ENCODE data around the gene RIOK2.

RIOK2 gene

DNA sequence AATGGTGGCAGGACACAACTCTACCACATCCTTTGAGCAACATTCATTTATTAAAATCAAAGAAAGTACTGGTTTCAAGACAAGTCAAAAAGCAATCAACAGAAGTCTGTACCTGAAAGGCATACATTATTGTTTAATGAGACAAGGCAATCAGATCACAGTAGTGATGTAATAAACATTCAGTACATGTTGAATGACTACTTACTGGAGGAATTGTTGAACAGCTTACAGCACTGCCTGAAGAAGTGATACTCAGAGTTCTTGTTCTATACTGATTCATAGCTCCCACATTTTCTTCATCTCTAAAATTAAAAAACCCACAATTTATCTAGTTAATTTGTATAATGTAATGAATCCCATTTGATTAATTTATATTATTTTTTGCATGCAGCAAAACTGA, 18.2 kb downstream of the RIOK2 start:
- H3K27ac ChIP-seq (ENCODE audit: low read length) = no peak overlapping the region
- H3K9me3 ChIP-seq (ENCODE audit: insufficient read depth, low read depth, low read length) = no peaks in the 10 kb centered on the region
- no peak overlapping the region for H3K4me3 ChIP-seq (ENCODE audit: low read length)
- no peaks in the 10 kb centered on the region for H3K4me1 ChIP-seq (ENCODE audit: insufficient read depth, low read length)
- no peak overlapping the region for H3K9ac ChIP-seq (ENCODE audit: low read depth, low read length)
- H3K36me3 ChIP-seq (ENCODE audit: insufficient read depth, low read depth, low read length) = peaks cover 93% of the 10 kb centered on the region
- no peaks in the 10 kb centered on the region for H3K27me3 ChIP-seq (ENCODE audit: insufficient read depth, low read length)

- H3K36me3 ChIP-seq (ENCODE audit: insufficient read depth, low read depth, low read length) = peaks cover 84% of the 10 kb centered on the region
These were observed 19.2 kb downstream of the RIOK2 start for GRCh38 chr5:97163790-97164285.

DNA sequence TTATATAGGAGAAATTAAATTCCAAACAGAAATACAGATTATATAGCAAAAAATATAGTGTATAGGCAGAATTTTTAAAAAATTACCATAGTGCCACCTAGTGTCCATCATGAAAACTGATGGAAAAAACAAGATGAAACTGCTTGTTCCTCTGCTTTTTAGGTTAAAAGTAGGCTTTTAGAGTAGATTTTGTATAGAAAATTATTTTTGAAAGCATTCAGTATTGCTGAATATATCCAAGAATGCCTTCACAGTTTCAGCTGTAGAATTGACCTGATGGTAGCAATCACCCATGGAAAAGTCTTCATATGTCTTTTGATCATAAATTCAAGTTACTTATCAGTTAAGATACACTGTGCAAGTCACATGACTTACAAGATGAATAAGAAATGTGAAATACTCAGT, 19.7 kb downstream of the RIOK2 start:
- no peak overlapping the region for H3K4me3 ChIP-seq (ENCODE audit: low read length)
- no peaks in the 10 kb centered on the region for H3K9me3 ChIP-seq (ENCODE audit: insufficient read depth, low read depth, low read length)
- no peaks in the 10 kb centered on the region for H3K4me1 ChIP-seq (ENCODE audit: insufficient read depth, low read length)
- H3K9ac ChIP-seq (ENCODE audit: low read depth, low read length) = no peak overlapping the region
- no peaks in the 10 kb centered on the region for H3K27me3 ChIP-seq (ENCODE audit: insufficient read depth, low read length)
- no peak overlapping the region for H3K27ac ChIP-seq (ENCODE audit: low read length)
- H3K36me3 ChIP-seq (ENCODE audit: insufficient read depth, low read depth, low read length) = peaks cover 80% of the 10 kb centered on the region

More at GRCh38 chr5:97163790-97164285, 19.2 kb downstream of the RIOK2 start:
- Histone ChIP-seq H3K27me3 (ENCODE audit: insufficient read depth, low read length) (no peaks in the 10 kb centered on the region), H3K27ac (ENCODE audit: low read length) (no peak overlapping the region), H3K4me3 (ENCODE audit: low read length) (no peak overlapping the region), H3K9ac (ENCODE audit: low read depth, low read length) (no peak overlapping the region), H3K4me1 (ENCODE audit: insufficient read depth, low read length) (no peaks in the 10 kb centered on the region), H3K9me3 (ENCODE audit: insufficient read depth, low read depth, low read length) (no peaks in the 10 kb centered on the region)

DNA sequence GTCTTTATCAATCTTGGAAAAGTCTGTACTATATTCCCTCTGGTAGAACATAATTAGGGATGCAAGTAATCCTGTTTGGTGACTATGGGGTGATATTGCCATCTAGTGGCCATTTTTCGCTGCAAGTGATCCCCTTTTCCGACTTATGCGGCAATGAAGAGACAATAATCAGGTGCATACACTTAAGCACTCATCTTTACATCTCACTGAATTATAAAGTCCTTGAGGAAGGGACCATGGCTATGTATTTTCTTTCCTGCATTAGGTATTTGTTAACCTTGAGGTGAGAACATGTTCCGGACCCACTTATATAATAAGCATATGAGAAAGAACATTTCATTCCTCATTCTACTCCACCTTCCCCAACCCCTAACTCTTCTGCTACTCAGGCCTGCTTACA, 21.0 kb downstream of the RIOK2 start:
- Histone ChIP-seq H3K27me3 (ENCODE audit: insufficient read depth, low read length) (no peaks in the 10 kb centered on the region), H3K36me3 (ENCODE audit: insufficient read depth, low read depth, low read length) (peaks cover 66% of the 10 kb centered on the region), H3K4me1 (ENCODE audit: insufficient read depth, low read length) (no peaks in the 10 kb centered on the region), H3K27ac (ENCODE audit: low read length) (no peak overlapping the region), H3K9ac (ENCODE audit: low read depth, low read length) (no peak overlapping the region), H3K9me3 (ENCODE audit: insufficient read depth, low read depth, low read length) (no peaks in the 10 kb centered on the region), H3K4me3 (ENCODE audit: low read length) (no peak overlapping the region)

DNA sequence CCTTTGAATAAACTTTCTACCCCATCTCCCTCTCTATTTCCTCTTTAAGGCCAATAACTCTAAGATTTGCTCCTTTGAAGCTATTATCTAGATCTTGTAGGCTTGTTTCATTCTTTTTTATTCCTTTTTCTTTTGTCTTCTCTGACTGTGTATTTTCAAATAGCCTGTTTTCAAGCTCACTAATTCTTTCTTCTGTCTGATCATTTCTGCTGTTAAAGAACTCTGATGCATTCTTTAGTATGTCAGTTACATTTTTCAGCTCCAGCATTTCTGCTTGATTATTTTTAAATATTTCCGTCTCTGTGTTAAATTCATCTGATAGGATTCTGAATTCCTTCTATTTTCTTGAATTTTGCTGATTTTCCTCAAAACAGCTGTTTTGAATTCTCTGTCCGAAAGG, 25.4 kb downstream of the RIOK2 start:
- no peak overlapping the region for H3K9ac ChIP-seq (ENCODE audit: low read depth, low read length)
- no peak overlapping the region for H3K4me3 ChIP-seq (ENCODE audit: low read length)
- no peaks in the 10 kb centered on the region for H3K9me3 ChIP-seq (ENCODE audit: insufficient read depth, low read depth, low read length)
- no peaks in the 10 kb centered on the region for H3K4me1 ChIP-seq (ENCODE audit: insufficient read depth, low read length)
- no peak overlapping the region for H3K27ac ChIP-seq (ENCODE audit: low read length)
- peaks cover 28% of the 10 kb centered on the region for H3K36me3 ChIP-seq (ENCODE audit: insufficient read depth, low read depth, low read length)
- H3K27me3 ChIP-seq (ENCODE audit: insufficient read depth, low read length) = no peaks in the 10 kb centered on the region

- no peak overlapping the region for H3K4me3 ChIP-seq (ENCODE audit: low read length)
- H3K4me1 ChIP-seq (ENCODE audit: insufficient read depth, low read length) = no peaks in the 10 kb centered on the region
- H3K9me3 ChIP-seq (ENCODE audit: insufficient read depth, low read depth, low read length) = no peaks in the 10 kb centered on the region
- no peaks in the 10 kb centered on the region for H3K36me3 ChIP-seq (ENCODE audit: insufficient read depth, low read depth, low read length)
- no peak overlapping the region for H3K27ac ChIP-seq (ENCODE audit: low read length)
- no peaks in the 10 kb centered on the region for H3K27me3 ChIP-seq (ENCODE audit: insufficient read depth, low read length)
- no peak overlapping the region for H3K9ac ChIP-seq (ENCODE audit: low read depth, low read length)
These were observed 31.7 kb downstream of the RIOK2 start for GRCh38 chr5:97151370-97151769.

GRCh38 chr5:97150401-97150800, 32.6 kb downstream of the RIOK2 start:
- Histone ChIP-seq H3K27ac (ENCODE audit: low read length) (no peak overlapping the region), H3K36me3 (ENCODE audit: insufficient read depth, low read depth, low read length) (no peaks in the 10 kb centered on the region), H3K9me3 (ENCODE audit: insufficient read depth, low read depth, low read length) (no peaks in the 10 kb centered on the region), H3K9ac (ENCODE audit: low read depth, low read length) (no peak overlapping the region), H3K4me1 (ENCODE audit: insufficient read depth, low read length) (no peaks in the 10 kb centered on the region), H3K4me3 (ENCODE audit: low read length) (no peak overlapping the region), H3K27me3 (ENCODE audit: insufficient read depth, low read length) (no peaks in the 10 kb centered on the region)

- H3K27me3 ChIP-seq (ENCODE audit: insufficient read depth, low read length) = no peaks in the 10 kb centered on the region
- H3K9ac ChIP-seq (ENCODE audit: low read depth, low read length) = no peak overlapping the region
- H3K4me3 ChIP-seq (ENCODE audit: low read length) = no peak overlapping the region
- H3K36me3 ChIP-seq (ENCODE audit: insufficient read depth, low read depth, low read length) = no peaks in the 10 kb centered on the region
- no peaks in the 10 kb centered on the region for H3K9me3 ChIP-seq (ENCODE audit: insufficient read depth, low read depth, low read length)
- no peaks in the 10 kb centered on the region for H3K4me1 ChIP-seq (ENCODE audit: insufficient read depth, low read length)
- no peak overlapping the region for H3K27ac ChIP-seq (ENCODE audit: low read length)
These were observed 33.3 kb downstream of the RIOK2 start for GRCh38 chr5:97149709-97150108.

DNA sequence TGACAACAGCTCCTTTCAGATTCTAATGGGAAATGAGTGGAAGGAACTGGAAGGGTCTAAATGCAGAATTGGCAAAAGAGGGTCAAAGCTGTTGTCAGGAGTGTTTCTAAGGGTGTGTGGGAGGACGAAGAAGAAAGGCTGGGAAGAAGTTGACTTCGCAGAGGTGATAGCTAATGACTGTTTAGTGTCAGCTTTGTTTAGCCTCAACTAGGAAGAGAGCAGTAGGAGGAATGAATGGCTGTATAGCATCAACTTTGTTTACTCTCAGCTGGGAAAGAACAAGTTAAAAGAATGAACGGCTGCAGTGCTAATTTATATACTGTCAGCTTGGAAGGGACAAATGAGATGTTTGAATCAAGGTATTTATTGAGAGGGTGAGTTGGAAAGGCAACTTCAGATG, 34.8 kb downstream of the RIOK2 start:
- Histone ChIP-seq H3K36me3 (ENCODE audit: insufficient read depth, low read depth, low read length) (no peaks in the 10 kb centered on the region), H3K4me1 (ENCODE audit: insufficient read depth, low read length) (no peaks in the 10 kb centered on the region), H3K9me3 (ENCODE audit: insufficient read depth, low read depth, low read length) (no peaks in the 10 kb centered on the region), H3K27me3 (ENCODE audit: insufficient read depth, low read length) (no peaks in the 10 kb centered on the region), H3K27ac (ENCODE audit: low read length) (no peak overlapping the region), H3K9ac (ENCODE audit: low read depth, low read length) (no peak overlapping the region), H3K4me3 (ENCODE audit: low read length) (no peak overlapping the region)

GRCh38 chr5:97143704-97144103, 39.3 kb downstream of the RIOK2 start:
- Histone ChIP-seq H3K27me3 (ENCODE audit: insufficient read depth, low read length) (no peaks in the 10 kb centered on the region), H3K4me3 (ENCODE audit: low read length) (no peak overlapping the region), H3K4me1 (ENCODE audit: insufficient read depth, low read length) (peaks cover 21% of the 10 kb centered on the region), H3K9me3 (ENCODE audit: insufficient read depth, low read depth, low read length) (no peaks in the 10 kb centered on the region), H3K27ac (ENCODE audit: low read length) (no peak overlapping the region), H3K9ac (ENCODE audit: low read depth, low read length) (no peak overlapping the region), H3K36me3 (ENCODE audit: insufficient read depth, low read depth, low read length) (no peaks in the 10 kb centered on the region)

GRCh38 chr5:97142521-97143254, 40.4 kb downstream of the RIOK2 start, which contains the start of gene LIX1:
TSS of gene LIX1 (minus strand) at chr5:97142611. CDS start at chr5:97142576, 35 bp downstream.
- H3K27ac ChIP-seq (ENCODE audit: low read length) = no peak within 1 kb of the TSS
- H3K36me3 ChIP-seq (ENCODE audit: insufficient read depth, low read depth, low read length) = no peaks in the 10 kb centered on the region
- peak within 1 kb of the TSS; percentile 2; the same call in 1 of the 2 replicates for H3K9ac ChIP-seq (ENCODE audit: low read depth, low read length)
- peaks cover 21% of the 10 kb centered on the region for H3K4me1 ChIP-seq (ENCODE audit: insufficient read depth, low read length)
- H3K4me3 ChIP-seq (ENCODE audit: low read length) = peak within 1 kb of the TSS; percentile 41
- H3K27me3 ChIP-seq (ENCODE audit: insufficient read depth, low read length) = no peaks in the 10 kb centered on the region
- no peaks in the 10 kb centered on the region for H3K9me3 ChIP-seq (ENCODE audit: insufficient read depth, low read depth, low read length)

DNA sequence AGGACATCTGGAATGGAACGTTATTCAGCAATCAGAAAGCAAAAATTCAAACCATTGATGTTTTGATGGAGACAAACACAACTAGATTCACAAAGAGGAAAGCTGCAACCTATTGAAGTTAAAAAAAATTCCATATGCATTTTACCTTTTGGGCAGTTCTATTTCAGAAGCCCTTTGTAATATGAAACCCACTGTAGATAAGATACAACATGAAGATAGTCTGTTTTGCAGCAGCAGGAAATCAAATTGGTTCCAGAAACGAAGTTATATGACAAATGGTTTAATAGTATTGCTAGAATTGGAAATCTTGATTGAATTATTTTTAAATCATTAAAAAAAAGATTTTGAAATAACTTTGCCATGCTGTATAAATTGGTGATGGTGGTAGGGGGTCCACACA, 41.5 kb downstream of the RIOK2 start:
- Histone ChIP-seq H3K9ac (ENCODE audit: low read depth, low read length) (no peak overlapping the region), H3K27me3 (ENCODE audit: insufficient read depth, low read length) (no peaks in the 10 kb centered on the region)

More for the DNA sequence above, 41.5 kb downstream of the RIOK2 start:
- H3K9me3 ChIP-seq (ENCODE audit: insufficient read depth, low read depth, low read length) = no peaks in the 10 kb centered on the region
- H3K36me3 ChIP-seq (ENCODE audit: insufficient read depth, low read depth, low read length) = no peaks in the 10 kb centered on the region
- peaks cover 21% of the 10 kb centered on the region for H3K4me1 ChIP-seq (ENCODE audit: insufficient read depth, low read length)
- no peak overlapping the region for H3K27ac ChIP-seq (ENCODE audit: low read length)
- H3K4me3 ChIP-seq (ENCODE audit: low read length) = peak overlapping the region; percentile 41
